ENCODE data around the gene NRCAM.

GRCh38 chr7:108252177-108252576, 204.1 kb downstream of the NRCAM start:
- TF ChIP-seq, protein P1, sequence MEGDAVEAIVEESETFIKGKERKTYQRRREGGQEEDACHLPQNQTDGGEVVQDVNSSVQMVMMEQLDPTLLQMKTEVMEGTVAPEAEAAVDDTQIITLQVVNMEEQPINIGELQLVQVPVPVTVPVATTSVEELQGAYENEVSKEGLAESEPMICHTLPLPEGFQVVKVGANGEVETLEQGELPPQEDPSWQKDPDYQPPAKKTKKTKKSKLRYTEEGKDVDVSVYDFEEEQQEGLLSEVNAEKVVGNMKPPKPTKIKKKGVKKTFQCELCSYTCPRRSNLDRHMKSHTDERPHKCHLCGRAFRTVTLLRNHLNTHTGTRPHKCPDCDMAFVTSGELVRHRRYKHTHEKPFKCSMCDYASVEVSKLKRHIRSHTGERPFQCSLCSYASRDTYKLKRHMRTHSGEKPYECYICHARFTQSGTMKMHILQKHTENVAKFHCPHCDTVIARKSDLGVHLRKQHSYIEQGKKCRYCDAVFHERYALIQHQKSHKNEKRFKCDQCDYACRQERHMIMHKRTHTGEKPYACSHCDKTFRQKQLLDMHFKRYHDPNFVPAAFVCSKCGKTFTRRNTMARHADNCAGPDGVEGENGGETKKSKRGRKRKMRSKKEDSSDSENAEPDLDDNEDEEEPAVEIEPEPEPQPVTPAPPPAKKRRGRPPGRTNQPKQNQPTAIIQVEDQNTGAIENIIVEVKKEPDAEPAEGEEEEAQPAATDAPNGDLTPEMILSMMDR (tag by site-specific recombination; IDR thresholded peaks at IDR 0.05) = no peak
- TF ChIP-seq ZNF335 (tag by site-specific recombination; conservative IDR thresholded peaks at IDR 0.05) (no peak), ZNF529 (tag by site-specific recombination; IDR thresholded peaks at IDR 0.05; ENCODE audit: insufficient replicate concordance) (no peak)
